HepG2 (cell line): Measurements from ENCODE around the gene DCLRE1C.

Experiments
- ATF2 ChIP-seq: sonication (generic); formaldehyde crosslinking; IDR thresholded peaks from 2 replicates; pipeline ENCODE4 v1.4.0; 2020; ENCODE audit warnings: missing genetic modification reagents
- CTCF ChIP-seq: sonication (generic); formaldehyde crosslinking; IDR thresholded peaks from 2 replicates; pipeline ENCODE4 v1.5.0; 2020; ENCODE audit warnings: mild to moderate bottlenecking, missing genetic modification reagents, moderate library complexity
- PBX3 ChIP-seq: sonication (generic); formaldehyde crosslinking; IDR thresholded peaks from 2 replicates; pipeline ENCODE4 v1.8.1; 2023; ENCODE audit warnings: missing genetic modification reagents, inconsistent platforms, borderline replicate concordance
- PHF21A ChIP-seq: sonication (generic); formaldehyde crosslinking; IDR thresholded peaks from 2 replicates; pipeline ENCODE4 v1.5.0; 2020; ENCODE audit warnings: mild to moderate bottlenecking, missing genetic modification reagents
- ZNF24 ChIP-seq: fragments of 450-650 bp; IDR thresholded peaks from 2 replicates; pipeline ENCODE4 v1.6.1; 2017; ENCODE audit warnings: antibody characterized with exemption, mild to moderate bottlenecking
- ZNF333 ChIP-seq: sonication (generic); formaldehyde crosslinking; IDR thresholded peaks from 2 replicates; pipeline ENCODE4 v1.4.0; 2020; ENCODE audit warnings: mild to moderate bottlenecking, missing genetic modification reagents, borderline replicate concordance

- no peak for TF ChIP-seq CTCF (CRISPR knock-in tag)
- TF ChIP-seq PHF21A (CRISPR knock-in tag) = no peak
- no peak for TF ChIP-seq ATF2 (CRISPR knock-in tag)
- TF ChIP-seq ZNF24 = no peak
- no peak for TF ChIP-seq PBX3 (CRISPR knock-in tag)
- no peak for TF ChIP-seq ZNF333 (CRISPR knock-in tag)
Measured at GRCh38 chr10:14880229-14880628, 73.7 kb downstream of the DCLRE1C start.
